CD4-positive, alpha-beta T cell treated with Interleukin-15 for 4 hours (primary cell): Measurements from ENCODE around the gene RNF135.
"Not testable (repeated sequence)": the region's sequence is repeated elsewhere in the genome, so short reads cannot be mapped to it uniquely, and the experiment has no call there.

ENCODE experiments used
- DNase-seq: peaks from one replicate; pipeline ENCODE4 v3.0.0-alpha.2; 2020; ENCODE audit warnings: low spot score

RNF135 gene

DNA sequence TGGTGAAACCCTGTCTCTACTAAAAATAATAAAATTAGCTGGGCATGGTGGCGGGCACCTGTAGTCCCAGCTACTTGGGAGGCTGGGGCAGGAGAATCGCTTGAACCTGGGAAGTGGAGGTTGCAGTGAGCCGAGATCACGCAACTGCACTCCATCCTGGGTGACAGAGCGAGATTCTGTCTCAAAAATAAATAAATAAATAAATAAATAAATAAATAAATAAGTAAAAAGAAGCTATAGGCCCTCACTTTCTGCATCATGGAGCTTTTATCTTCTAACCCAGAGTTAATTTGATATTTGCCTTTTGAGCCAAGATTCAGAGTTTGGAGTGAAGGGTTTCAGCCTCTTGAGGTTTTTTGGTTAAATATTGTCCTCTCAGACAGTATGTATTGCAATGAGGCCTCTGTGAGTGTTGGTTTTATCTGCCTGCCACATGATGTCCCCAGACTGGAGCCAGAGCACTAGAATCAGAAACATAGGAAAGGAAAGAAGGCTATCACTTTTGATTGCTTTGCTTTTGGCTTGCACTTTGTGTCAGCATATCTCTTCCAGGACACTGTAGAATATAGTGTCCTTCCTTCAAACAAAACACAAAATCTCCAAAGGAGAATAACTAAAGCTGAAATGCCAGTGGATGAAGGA, 32.5 kb downstream of the RNF135 start:
- DNase-seq, result no peak

GRCh38 chr17:31004160-31004559, 33.3 kb downstream of the RNF135 start:
- DNase-seq, result no peak

- no peak for DNase-seq
Measured at GRCh38 chr17:31007695-31008373, 37.0 kb downstream of the RNF135 start.

DNA sequence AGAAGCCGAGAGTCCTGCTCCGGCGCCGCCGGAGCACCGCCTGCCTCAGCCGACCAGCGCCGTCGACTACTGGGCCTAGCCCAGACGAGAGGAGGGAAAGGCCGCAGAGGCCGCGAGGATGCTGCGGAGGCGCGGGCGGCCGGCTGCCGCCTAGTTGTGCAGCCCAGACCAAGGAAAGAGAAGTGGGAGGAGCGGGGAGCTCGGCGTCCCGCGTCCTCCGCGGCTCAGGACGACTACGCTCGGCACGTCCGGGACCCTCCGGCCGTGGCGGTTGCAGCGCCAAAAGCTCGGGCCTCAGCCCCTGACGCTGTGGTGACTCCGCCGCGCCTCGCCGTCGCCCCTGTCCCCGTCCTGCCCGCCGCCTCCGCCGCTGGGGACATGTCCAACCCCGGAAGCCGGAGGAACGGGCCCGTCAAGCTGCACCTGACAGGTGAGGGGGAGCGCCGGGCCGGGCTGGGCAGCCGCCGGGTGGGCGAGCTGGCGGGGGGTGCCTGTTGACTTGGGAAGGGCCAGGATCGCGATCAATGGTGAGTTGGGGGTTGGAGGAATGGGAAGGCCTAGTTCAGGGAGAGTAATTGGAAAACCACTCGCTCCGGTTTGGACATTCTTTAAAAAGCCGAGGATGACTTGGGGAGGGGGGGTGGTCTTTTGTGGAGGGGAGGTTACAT, 37.7 kb downstream of the RNF135 start:
- peak; percentile 53 for DNase-seq

GRCh38 chr17:31009042-31009702, 38.3 kb downstream of the RNF135 start:
- peak; percentile 3 for DNase-seq

- not testable (repeated sequence) for DNase-seq
Measured at GRCh38 chr17:31010014-31010413, 39.2 kb downstream of the RNF135 start.

DNA sequence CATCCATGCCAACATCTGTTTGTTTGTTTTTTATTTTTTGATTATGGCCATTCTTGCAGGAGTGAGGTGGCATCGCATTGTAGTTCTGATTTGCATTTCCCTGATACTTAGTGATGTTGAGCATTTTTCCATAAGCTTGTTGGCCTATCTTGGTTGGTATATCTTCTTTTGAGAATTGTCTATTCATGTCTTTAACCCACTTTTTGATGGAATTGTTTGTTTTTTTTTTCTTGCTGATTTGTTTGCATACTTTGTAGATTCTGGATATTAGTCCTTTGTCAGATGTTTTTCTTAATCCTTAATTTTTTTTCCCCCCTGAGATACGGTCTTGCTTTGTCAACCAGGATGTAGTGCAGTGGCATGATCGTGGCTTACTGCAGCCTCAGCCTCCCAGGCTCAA, 43.0 kb downstream of the RNF135 start:
- no peak for DNase-seq

GRCh38 chr17:31015639-31016038, 44.8 kb downstream of the RNF135 start:
- DNase-seq, result no peak

- DNase-seq, result no peak
Measured at GRCh38 chr17:31019004-31019403, 48.2 kb downstream of the RNF135 start.

- not testable (repeated sequence) for DNase-seq
Measured at GRCh38 chr17:31023171-31023570, 52.3 kb downstream of the RNF135 start.

DNA sequence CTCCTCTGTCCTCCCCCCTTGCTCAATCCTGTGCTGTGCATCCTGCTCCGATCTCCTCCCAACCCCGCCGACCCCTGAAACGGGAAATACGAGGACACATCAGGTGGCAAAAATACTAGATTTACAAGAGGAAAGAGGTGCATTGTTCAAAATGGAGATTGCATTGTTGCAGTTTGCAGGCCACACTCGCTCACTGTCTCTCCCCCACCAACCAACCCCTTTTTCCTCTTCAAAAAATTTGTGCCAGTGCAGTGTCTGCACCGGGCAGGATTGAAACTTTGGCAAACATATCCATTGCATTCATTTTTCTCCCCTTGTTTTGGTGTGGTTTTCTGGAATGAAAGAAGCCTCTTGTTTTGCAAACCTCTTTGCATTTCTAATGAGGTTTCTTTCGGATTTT, 61.0 kb downstream of the RNF135 start:
- DNase-seq, result no peak

DNA sequence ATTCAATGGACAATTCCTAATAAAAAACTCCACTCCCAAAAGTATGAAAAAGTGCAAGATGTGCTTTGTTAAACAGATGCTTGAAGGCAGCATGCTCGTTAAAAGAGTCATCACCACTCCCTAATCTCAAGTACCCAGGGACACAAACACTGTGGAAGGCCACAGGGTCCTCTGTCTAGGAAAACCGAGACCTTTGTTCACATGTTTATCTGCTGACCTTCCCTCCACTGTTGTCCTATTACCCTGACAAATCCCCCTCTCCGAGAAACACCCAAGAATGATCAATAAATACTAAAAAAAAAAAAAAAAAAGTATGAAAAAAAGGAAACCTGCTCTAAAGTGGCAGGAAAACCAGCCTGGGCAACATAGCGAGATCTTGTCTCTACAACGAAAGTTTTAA, 64.8 kb downstream of the RNF135 start:
- not testable (repeated sequence) for DNase-seq

GRCh38 chr17:31040837-31041236, 70.0 kb downstream of the RNF135 start:
- not testable (repeated sequence) for DNase-seq

DNA sequence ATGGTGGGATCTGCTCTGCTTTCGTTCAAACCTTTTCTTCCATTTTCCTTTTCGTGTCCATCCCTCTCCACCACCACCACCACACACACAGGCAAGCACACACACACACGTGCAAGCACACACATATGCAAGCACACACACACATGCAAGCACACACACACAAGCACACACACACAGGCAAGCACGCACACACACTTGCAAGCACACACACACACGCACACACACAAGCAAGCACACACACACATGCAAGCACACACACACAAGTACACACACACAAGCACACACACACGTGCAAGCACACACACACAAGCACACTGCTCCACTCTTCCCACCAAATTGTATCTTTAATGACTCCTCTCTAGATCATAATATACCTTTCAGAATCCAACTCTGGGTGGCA, 71.5 kb downstream of the RNF135 start:
- DNase-seq, result not testable (repeated sequence)

GRCh38 chr17:31046856-31047425, 76.1 kb downstream of the RNF135 start:
- not testable (repeated sequence) for DNase-seq

DNA sequence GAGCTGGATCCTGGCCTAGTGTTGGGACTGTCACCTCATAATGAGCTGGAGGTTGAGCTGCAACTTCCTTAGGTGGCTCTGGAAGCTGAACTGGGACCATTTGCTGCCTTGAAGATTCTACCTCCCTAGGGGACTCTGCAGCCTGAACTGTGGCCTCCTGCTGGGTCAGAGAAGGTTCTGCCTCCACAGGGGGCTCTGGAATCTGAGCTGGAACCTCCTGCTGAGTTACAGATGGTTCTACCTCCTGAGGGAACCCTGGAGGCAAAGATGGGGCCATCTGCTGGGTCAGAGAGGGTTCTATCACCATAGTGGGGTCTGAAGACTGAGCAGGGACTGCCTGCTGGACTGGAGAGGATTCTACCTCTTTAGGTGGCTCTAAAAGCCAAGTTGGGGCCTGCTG, 77.3 kb downstream of the RNF135 start:
- no peak for DNase-seq

DNA sequence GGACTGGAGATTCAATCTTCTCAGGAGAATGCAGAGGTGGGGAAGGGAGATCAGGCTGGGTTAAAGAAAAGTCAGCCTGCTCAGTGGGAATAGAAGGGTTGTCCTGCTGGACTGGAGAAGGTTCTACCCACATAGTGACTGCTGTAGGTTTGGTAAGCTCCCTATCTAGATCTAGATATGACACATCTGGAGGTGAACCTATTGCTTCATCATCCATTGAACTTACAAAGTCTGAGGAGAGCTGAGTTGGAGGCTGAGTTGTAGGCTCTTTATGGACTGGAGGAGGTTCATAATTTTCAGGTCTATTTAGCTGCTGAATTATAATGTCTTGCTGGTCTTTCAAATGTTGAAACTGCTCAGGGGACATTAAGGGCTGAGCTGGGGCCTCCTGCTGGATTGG, 77.9 kb downstream of the RNF135 start:
- DNase-seq, result no peak
